PFSK-1 (cell line): ENCODE measurements around the gene RMDN2.

Source experiments
- POLR2AphosphoS5 ChIP-seq: IDR thresholded peaks from 2 replicates; pipeline ENCODE4 v1.6.1; 2012; ENCODE audit warnings: low read depth, mild to moderate bottlenecking, control low read depth, low read length, moderate library complexity
- SIN3A ChIP-seq: IDR thresholded peaks from 2 replicates; pipeline ENCODE4 v1.6.1; 2012; ENCODE audit warnings: mild to moderate bottlenecking, low read length, moderate library complexity, borderline replicate concordance; ENCODE audit not compliant: insufficient read depth
- TAF1 ChIP-seq: IDR thresholded peaks from 2 replicates; pipeline ENCODE4 v1.6.1; 2012; ENCODE audit warnings: low read length, control low read depth, borderline replicate concordance; ENCODE audit not compliant: insufficient read depth

GRCh38 chr2:37894047-37894446 is 31.0 kb upstream of the RMDN2 start:
- TF ChIP-seq SIN3A (no peak), POLR2AphosphoS5 (no peak), TAF1 (no peak)
